Measurements from ENCODE around the gene LMBRD2.
A peak's percentile ranks its signal among the peaks of the same experiment; 100 is the strongest.
"Not testable (repeated sequence)": the region's sequence is repeated elsewhere in the genome, so short reads cannot be mapped to it uniquely, and the experiment has no call there.

The LMBRD2 gene

GRCh38 chr5:36161361-36161760, 9.7 kb upstream of the LMBRD2 start:
- DNase-seq (ENCODE audit: low spot score) = no peak

GRCh38 chr5:36160617-36161016, 8.9 kb upstream of the LMBRD2 start:
- DNase-seq (ENCODE audit: low spot score) = no peak

GRCh38 chr5:36158144-36158543, 6.5 kb upstream of the LMBRD2 start:
- no peak for DNase-seq (ENCODE audit: low spot score)

GRCh38 chr5:36156619-36157018, 4.9 kb upstream of the LMBRD2 start:
- DNase-seq (ENCODE audit: low spot score) = peak; percentile 46

- DNase-seq (ENCODE audit: low spot score) = peak; percentile 26
These were observed 4.5 kb upstream of the LMBRD2 start for GRCh38 chr5:36156121-36156601.

- DNase-seq (ENCODE audit: low spot score) = no peak
These were observed 3.6 kb upstream of the LMBRD2 start for GRCh38 chr5:36155291-36155690.

GRCh38 chr5:36153726-36154125, 2.0 kb upstream of the LMBRD2 start:
- no peak for DNase-seq (ENCODE audit: low spot score)

- no peak for DNase-seq (ENCODE audit: low spot score)
These were observed 1.6 kb upstream of the LMBRD2 start for GRCh38 chr5:36153298-36153677.

- peak; percentile 14 for DNase-seq (ENCODE audit: low spot score)
These were observed 924 bp upstream of the LMBRD2 start for GRCh38 chr5:36152324-36153297.

- DNase-seq (ENCODE audit: low spot score) = peak; percentile 46
These were observed 832 bp downstream of the LMBRD2 start for GRCh38 chr5:36150676-36151433.

GRCh38 chr5:36147681-36148080, 4.0 kb downstream of the LMBRD2 start:
- no peak for DNase-seq (ENCODE audit: low spot score)

- no peak for DNase-seq (ENCODE audit: low spot score)
These were observed 5.3 kb downstream of the LMBRD2 start for GRCh38 chr5:36146390-36146789.

- no peak for DNase-seq (ENCODE audit: low spot score)
These were observed 6.4 kb downstream of the LMBRD2 start for GRCh38 chr5:36145311-36145710.

GRCh38 chr5:36138900-36139683, 12.6 kb downstream of the LMBRD2 start:
- DNase-seq (ENCODE audit: low spot score) = no peak

GRCh38 chr5:36136581-36136980, 15.1 kb downstream of the LMBRD2 start:
- DNase-seq (ENCODE audit: low spot score) = no peak

GRCh38 chr5:36135988-36136387, 15.7 kb downstream of the LMBRD2 start:
- no peak for DNase-seq (ENCODE audit: low spot score)

GRCh38 chr5:36133009-36133408, 18.7 kb downstream of the LMBRD2 start:
- not testable (repeated sequence) for DNase-seq (ENCODE audit: low spot score)

- DNase-seq (ENCODE audit: low spot score) = not testable (repeated sequence)
These were observed 22.0 kb downstream of the LMBRD2 start for GRCh38 chr5:36129666-36130065.

- no peak for DNase-seq (ENCODE audit: low spot score)
These were observed 22.9 kb downstream of the LMBRD2 start for GRCh38 chr5:36128795-36129194.

GRCh38 chr5:36125868-36126267, 25.8 kb downstream of the LMBRD2 start:
- DNase-seq (ENCODE audit: low spot score) = no peak

- DNase-seq (ENCODE audit: low spot score) = no peak
These were observed 40.4 kb downstream of the LMBRD2 start for GRCh38 chr5:36111238-36111637.
